Measurements from ENCODE around the gene PASK. TPM values are rescaled to one million over a fixed set of nuclear protein-coding genes. Genes with fewer than 3 reads are reported as not detected.

The PASK gene
- total RNA-seq, 1 experiment from 2014 or later, result 51.6 TPM

DNA sequence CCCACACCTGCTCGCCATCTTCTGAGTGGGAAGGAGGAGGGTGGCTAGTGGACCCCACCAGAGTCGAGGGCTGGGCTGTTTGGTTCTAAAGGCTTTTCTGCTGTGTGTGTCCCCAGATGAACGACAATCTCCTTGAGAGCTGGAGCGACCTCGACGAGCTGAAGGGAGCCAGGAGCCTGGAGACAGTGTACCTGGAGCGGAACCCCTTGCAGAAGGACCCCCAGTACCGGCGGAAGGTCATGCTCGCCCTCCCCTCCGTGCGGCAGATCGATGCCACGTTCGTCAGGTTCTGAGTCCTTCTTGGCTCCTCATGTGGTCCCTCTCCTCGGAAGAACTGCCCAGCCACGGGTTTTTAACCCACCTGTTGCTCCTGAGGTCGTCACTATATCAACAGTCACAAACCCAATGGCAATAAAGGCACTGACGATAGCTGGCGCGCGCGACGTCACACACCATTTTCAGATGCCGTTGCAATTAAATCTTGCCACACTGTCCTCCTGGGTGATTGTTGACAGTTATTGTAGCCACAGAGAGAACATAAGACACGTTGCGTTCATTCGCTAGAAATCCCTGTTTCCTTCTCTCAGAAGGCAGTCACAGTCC lies 33.4 kb upstream of the PASK start:
- H3K4me1 ChIP-seq (ENCODE audit: control insufficient read depth, insufficient read depth, low read length), result no peaks in the 10 kb centered on the region
- POLR2A ChIA-PET, result interaction anchor here (0.6 kb wide), 1 partner anchor 27 kb away, joined by 3 read pairs; no protein-coding TSS in a partner anchor
- in situ Hi-C loops (cut with HindIII; ENCODE audit: low pct_unique_long_range_greater_than_20kb, low sequenced_read_pairs), result no loop called here

DNA sequence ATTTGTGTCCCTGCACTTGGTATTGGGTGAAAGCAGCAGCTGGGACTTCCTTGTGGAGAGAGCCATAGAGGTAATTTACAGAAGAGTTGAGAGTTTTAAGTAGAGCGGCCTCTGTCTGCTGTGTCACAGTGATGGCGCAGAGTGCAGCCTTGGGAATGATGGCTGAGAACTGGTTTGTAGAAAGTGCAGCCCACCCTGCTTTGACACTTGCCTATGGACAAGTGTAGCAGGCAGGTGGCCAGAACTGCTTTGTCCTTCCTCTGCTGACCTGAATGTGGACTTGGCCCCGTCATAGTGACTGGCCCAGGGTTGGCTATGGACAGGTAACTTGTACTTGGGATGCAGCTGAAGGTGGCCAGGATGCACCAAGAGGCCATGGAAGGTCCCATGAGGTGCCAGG lies 32.9 kb upstream of the PASK start:
- ChIA-PET POLR2A (no interaction called here), CTCF (no interaction called here)
- no peak overlapping the region for H3K4me3 ChIP-seq (ENCODE audit: low read depth in 2 of 2, low read length in 2 of 2)
- TF ChIP-seq POLR2AphosphoS5 (IDR thresholded peaks at IDR 0.05; ENCODE audit: low read depth, low read length), result no peak
- no peak for TF ChIP-seq TCF7L2 (IDR thresholded peaks at IDR 0.05; ENCODE audit: low read depth, low read length)
- no peak for TF ChIP-seq SIN3A (IDR thresholded peaks at IDR 0.05; ENCODE audit: borderline replicate concordance, insufficient read depth, low read depth, low read length)
- TF ChIP-seq, protein P1, sequence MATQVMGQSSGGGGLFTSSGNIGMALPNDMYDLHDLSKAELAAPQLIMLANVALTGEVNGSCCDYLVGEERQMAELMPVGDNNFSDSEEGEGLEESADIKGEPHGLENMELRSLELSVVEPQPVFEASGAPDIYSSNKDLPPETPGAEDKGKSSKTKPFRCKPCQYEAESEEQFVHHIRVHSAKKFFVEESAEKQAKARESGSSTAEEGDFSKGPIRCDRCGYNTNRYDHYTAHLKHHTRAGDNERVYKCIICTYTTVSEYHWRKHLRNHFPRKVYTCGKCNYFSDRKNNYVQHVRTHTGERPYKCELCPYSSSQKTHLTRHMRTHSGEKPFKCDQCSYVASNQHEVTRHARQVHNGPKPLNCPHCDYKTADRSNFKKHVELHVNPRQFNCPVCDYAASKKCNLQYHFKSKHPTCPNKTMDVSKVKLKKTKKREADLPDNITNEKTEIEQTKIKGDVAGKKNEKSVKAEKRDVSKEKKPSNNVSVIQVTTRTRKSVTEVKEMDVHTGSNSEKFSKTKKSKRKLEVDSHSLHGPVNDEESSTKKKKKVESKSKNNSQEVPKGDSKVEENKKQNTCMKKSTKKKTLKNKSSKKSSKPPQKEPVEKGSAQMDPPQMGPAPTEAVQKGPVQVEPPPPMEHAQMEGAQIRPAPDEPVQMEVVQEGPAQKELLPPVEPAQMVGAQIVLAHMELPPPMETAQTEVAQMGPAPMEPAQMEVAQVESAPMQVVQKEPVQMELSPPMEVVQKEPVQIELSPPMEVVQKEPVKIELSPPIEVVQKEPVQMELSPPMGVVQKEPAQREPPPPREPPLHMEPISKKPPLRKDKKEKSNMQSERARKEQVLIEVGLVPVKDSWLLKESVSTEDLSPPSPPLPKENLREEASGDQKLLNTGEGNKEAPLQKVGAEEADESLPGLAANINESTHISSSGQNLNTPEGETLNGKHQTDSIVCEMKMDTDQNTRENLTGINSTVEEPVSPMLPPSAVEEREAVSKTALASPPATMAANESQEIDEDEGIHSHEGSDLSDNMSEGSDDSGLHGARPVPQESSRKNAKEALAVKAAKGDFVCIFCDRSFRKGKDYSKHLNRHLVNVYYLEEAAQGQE (IDR thresholded peaks at IDR 0.05; ENCODE audit: insufficient read depth in 1 of 2, low read depth in 2 of 2, low read length in 1 of 2), result no peak
- TF ChIP-seq, protein P2, sequence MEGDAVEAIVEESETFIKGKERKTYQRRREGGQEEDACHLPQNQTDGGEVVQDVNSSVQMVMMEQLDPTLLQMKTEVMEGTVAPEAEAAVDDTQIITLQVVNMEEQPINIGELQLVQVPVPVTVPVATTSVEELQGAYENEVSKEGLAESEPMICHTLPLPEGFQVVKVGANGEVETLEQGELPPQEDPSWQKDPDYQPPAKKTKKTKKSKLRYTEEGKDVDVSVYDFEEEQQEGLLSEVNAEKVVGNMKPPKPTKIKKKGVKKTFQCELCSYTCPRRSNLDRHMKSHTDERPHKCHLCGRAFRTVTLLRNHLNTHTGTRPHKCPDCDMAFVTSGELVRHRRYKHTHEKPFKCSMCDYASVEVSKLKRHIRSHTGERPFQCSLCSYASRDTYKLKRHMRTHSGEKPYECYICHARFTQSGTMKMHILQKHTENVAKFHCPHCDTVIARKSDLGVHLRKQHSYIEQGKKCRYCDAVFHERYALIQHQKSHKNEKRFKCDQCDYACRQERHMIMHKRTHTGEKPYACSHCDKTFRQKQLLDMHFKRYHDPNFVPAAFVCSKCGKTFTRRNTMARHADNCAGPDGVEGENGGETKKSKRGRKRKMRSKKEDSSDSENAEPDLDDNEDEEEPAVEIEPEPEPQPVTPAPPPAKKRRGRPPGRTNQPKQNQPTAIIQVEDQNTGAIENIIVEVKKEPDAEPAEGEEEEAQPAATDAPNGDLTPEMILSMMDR (IDR thresholded peaks at IDR 0.05), result no peak
- H3K36me3 ChIP-seq (ENCODE audit: control insufficient read depth, insufficient read depth, low read length), result no peaks in the 10 kb centered on the region
- ATAC-seq, result no peak
- DNase-seq (ENCODE audit: low read depth, low spot score), result no peak
- no peaks in the 10 kb centered on the region for H3K27me3 ChIP-seq (ENCODE audit: control insufficient read depth, insufficient read depth, low read length)
- in situ Hi-C loops (cut with HindIII; ENCODE audit: low pct_unique_long_range_greater_than_20kb, low sequenced_read_pairs) (no loop called here), intact Hi-C loops (cut with micrococcal nuclease; ENCODE audit: unreplicated experiment) (no loop called here)
- no TSS peak for BruUV-seq (replicated peaks)
- H3K27ac ChIP-seq (ENCODE audit: low read length), result no peak overlapping the region
- no peaks in the 10 kb centered on the region for H3K4me1 ChIP-seq (ENCODE audit: control insufficient read depth, insufficient read depth, low read length)
- H3K9me3 ChIP-seq (ENCODE audit: control insufficient read depth, insufficient read depth, low read depth, low read length), result no peaks in the 10 kb centered on the region

More for the DNA sequence above, 33.4 kb upstream of the PASK start:
- no peak overlapping the region for H3K27ac ChIP-seq (ENCODE audit: low read length)
- ATAC-seq (no peak), DNase-seq (ENCODE audit: low read depth, low spot score) (no peak)
- H3K36me3 ChIP-seq (ENCODE audit: control insufficient read depth, insufficient read depth, low read length), result no peaks in the 10 kb centered on the region
- no peaks in the 10 kb centered on the region for H3K9me3 ChIP-seq (ENCODE audit: control insufficient read depth, insufficient read depth, low read depth, low read length)
- TF ChIP-seq, protein P2 (IDR thresholded peaks at IDR 0.05), result no peak
- TF ChIP-seq TCF7L2 (IDR thresholded peaks at IDR 0.05; ENCODE audit: low read depth, low read length) (no peak), POLR2AphosphoS5 (IDR thresholded peaks at IDR 0.05; ENCODE audit: low read depth, low read length) (no peak), SIN3A (IDR thresholded peaks at IDR 0.05; ENCODE audit: borderline replicate concordance, insufficient read depth, low read depth, low read length) (no peak)
- TF ChIP-seq, protein P1 (IDR thresholded peaks at IDR 0.05; ENCODE audit: insufficient read depth in 1 of 2, low read depth in 2 of 2, low read length in 1 of 2), result no peak
- no TSS peak for BruUV-seq (replicated peaks)
- intact Hi-C loops (cut with micrococcal nuclease; ENCODE audit: unreplicated experiment), result no loop called here
- no peak overlapping the region for H3K4me3 ChIP-seq (ENCODE audit: low read depth in 2 of 2, low read length in 2 of 2)
- CTCF ChIA-PET, result no interaction called here
- no peaks in the 10 kb centered on the region for H3K27me3 ChIP-seq (ENCODE audit: control insufficient read depth, insufficient read depth, low read length)
